OCI-LY1 (cell line): ENCODE measurements around the gene WNT6.

Source experiments
- H2AFZ ChIP-seq: fragments of 200-600 bp; sonication (generic), shearing (Covaris generic); 2 replicates; pipeline ENCODE4 v1.6.0; 2014; ENCODE audit warnings: antibody characterized with exemption, mild to moderate bottlenecking, low read length
- H3F3A ChIP-seq: fragments of 200-600 bp; sonication (generic), shearing (Covaris generic); 2 replicates; pipeline ENCODE4 v1.6.0; 2014; ENCODE audit warnings: mild to moderate bottlenecking, antibody characterized with exemption, low read length, moderate library complexity; ENCODE audit not compliant: insufficient read depth
- H3K27ac ChIP-seq: fragments of 200-600 bp; sonication (generic); 2 replicates; pipeline ENCODE4 v1.5.1; 2014; ENCODE audit warnings: low read length, mixed run types, mild to moderate bottlenecking, low read depth; ENCODE audit not compliant: poor library complexity, severe bottlenecking
- H3K27me3 ChIP-seq: fragments of 200-600 bp; sonication (generic); 2 replicates; pipeline ENCODE4 v1.6.0; 2014; ENCODE audit warnings: antibody characterized with exemption, mild to moderate bottlenecking, low read length, moderate library complexity; ENCODE audit not compliant: insufficient read depth
- H3K36me3 ChIP-seq: fragments of 200-600 bp; sonication (generic); 2 replicates; pipeline ENCODE4 v1.6.1; 2014; ENCODE audit warnings: mild to moderate bottlenecking, antibody characterized with exemption, low read length, moderate library complexity, mixed read lengths; ENCODE audit not compliant: insufficient read depth
- H3K4me1 ChIP-seq: fragments of 200-600 bp; sonication (generic); 2 replicates; pipeline ENCODE4 v1.5.1; 2014; ENCODE audit warnings: mild to moderate bottlenecking, low read length, moderate library complexity; ENCODE audit not compliant: insufficient read depth, severe bottlenecking
- H3K4me2 ChIP-seq: fragments of 200-600 bp; sonication (generic), shearing (Covaris generic); 2 replicates; pipeline ENCODE4 v1.6.1; 2014; ENCODE audit warnings: low read length
- H3K4me3 ChIP-seq: fragments of 200-600 bp; sonication (generic); 2 replicates; pipeline ENCODE4 v1.5.1; 2014; ENCODE audit warnings: low read length, low read depth, mild to moderate bottlenecking, mixed read lengths; ENCODE audit not compliant: poor library complexity, severe bottlenecking
- H3K79me2 ChIP-seq: fragments of 200-600 bp; shearing (Covaris generic); 2 replicates; pipeline ENCODE4 v1.6.1; 2016; ENCODE audit warnings: mixed run types, low read length, mixed read lengths; ENCODE audit not compliant: insufficient read depth
- H3K9ac ChIP-seq: fragments of 200-600 bp; sonication (generic), shearing (Covaris generic); 2 replicates; pipeline ENCODE4 v1.6.1; 2014; ENCODE audit warnings: mild to moderate bottlenecking, low read length, mixed read lengths
- H3K9me2 ChIP-seq: fragments of 200-600 bp; sonication (generic), shearing (Covaris generic); 2 replicates; pipeline ENCODE4 v1.6.1; 2014; ENCODE audit warnings: low read depth, mild to moderate bottlenecking, low read length, mixed read lengths
- H3K9me3 ChIP-seq: fragments of 200-600 bp; shearing (Covaris generic); 2 replicates; pipeline ENCODE4 v1.6.1; 2014; ENCODE audit warnings: low read length, mixed read lengths
- H4K20me1 ChIP-seq: fragments of 200-600 bp; sonication (generic), shearing (Covaris generic); 2 replicates; pipeline ENCODE4 v1.6.0; 2016; ENCODE audit warnings: mild to moderate bottlenecking, low read length; ENCODE audit not compliant: insufficient read depth
- CTCF ChIP-seq: fragments of 200-600 bp; sonication (generic), shearing (Covaris generic); IDR thresholded peaks from 2 replicates; pipeline ENCODE4 v1.5.1; 2017; ENCODE audit warnings: mild to moderate bottlenecking, antibody characterized with exemption, low read length, moderate library complexity, mixed read lengths
- EZH2 ChIP-seq: fragments of 200-600 bp; sonication (generic), shearing (Covaris generic); IDR thresholded peaks from 2 replicates; pipeline ENCODE4 v1.8.0; 2017; ENCODE audit warnings: borderline replicate concordance, mixed run types, mild to moderate bottlenecking, antibody characterized with exemption, low read length, moderate library complexity, mixed read lengths

Gene WNT6

DNA sequence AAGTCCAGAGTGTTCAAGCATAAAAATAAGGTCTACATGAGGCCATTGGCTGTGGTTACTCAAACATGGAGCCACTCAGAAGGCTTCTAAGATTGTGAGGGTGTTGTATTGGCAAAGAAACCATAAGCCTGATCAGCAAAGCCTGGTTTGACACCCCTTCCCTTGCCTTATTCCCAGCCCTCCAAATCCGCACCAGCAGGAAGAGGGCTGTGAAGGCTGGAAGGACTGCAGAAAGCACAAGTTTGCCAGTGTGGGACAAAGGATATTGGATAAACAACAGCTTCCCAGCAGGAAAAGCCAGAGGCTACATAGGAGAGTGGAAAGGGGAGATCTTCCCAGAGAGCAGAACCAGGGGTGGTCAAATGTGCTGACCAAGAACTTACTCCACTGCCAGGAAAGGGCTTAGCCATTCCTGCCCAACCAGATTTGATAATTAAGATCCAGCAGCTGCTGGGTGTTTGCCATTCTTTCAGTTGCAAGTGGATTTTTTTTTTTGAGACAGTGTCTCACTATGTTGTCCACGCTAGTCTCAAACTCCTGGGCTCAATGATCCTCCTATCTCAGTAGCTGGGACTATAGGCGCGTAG, 26.5 kb upstream of the WNT6 start:
- Histone ChIP-seq H3K79me2 (no peaks in the 10 kb centered on the region), H3K4me1 (no peaks in the 10 kb centered on the region), H3K27me3 (no peaks in the 10 kb centered on the region; the same call in 1 of the 2 replicates), H3K9me2 (no peaks in the 10 kb centered on the region), H3F3A (no peaks in the 10 kb centered on the region), H3K36me3 (no peaks in the 10 kb centered on the region), H3K27ac (no peak overlapping the region), H3K4me2 (no peak overlapping the region), H3K4me3 (no peak overlapping the region), H4K20me1 (no peaks in the 10 kb centered on the region), H3K9ac (no peak overlapping the region), H2AFZ (no peak overlapping the region), H3K9me3 (no peaks in the 10 kb centered on the region)
- TF ChIP-seq CTCF (no peak), EZH2 (no peak)

DNA sequence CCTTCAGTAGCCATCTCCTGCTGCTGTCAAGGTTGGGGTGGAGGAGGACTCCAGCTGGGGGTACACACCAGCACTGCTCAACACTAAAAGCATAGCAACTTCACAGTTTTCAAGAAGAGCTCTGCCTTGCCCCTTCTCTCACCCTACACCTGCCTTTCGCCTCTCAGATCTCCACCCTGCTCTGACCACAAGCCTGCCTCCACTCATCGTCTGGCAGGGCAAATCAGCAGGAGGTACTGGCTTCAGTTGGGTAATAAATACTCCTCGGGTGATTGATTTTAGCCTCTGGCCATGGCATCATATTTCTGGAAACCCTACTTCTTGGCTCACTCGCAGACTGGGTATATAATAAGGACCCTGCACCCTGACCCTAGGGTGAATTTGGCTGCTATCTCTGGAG, 24.9 kb upstream of the WNT6 start:
- Histone ChIP-seq H3K4me2 (no peak overlapping the region), H4K20me1 (no peaks in the 10 kb centered on the region), H3K27ac (no peak overlapping the region), H3K4me3 (no peak overlapping the region), H3F3A (no peaks in the 10 kb centered on the region), H3K4me1 (no peaks in the 10 kb centered on the region), H3K79me2 (no peaks in the 10 kb centered on the region), H3K9me2 (no peaks in the 10 kb centered on the region), H3K36me3 (no peaks in the 10 kb centered on the region), H3K9me3 (no peaks in the 10 kb centered on the region), H3K9ac (no peak overlapping the region), H2AFZ (no peak overlapping the region), H3K27me3 (no peaks in the 10 kb centered on the region; the same call in 1 of the 2 replicates)
- TF ChIP-seq CTCF (no peak), EZH2 (no peak)

- H3K4me2 ChIP-seq: no peak overlapping the region
- H3F3A ChIP-seq: no peaks in the 10 kb centered on the region
- TF ChIP-seq EZH2 (no peak), CTCF (no peak)
These were observed 22.1 kb upstream of the WNT6 start for GRCh38 chr2:218837495-218837894.

More at GRCh38 chr2:218837495-218837894, 22.1 kb upstream of the WNT6 start:
- no peaks in the 10 kb centered on the region for H3K4me1 ChIP-seq
- no peak overlapping the region for H2AFZ ChIP-seq
- no peaks in the 10 kb centered on the region for H3K9me3 ChIP-seq
- H3K27ac ChIP-seq: no peak overlapping the region
- H3K36me3 ChIP-seq: no peaks in the 10 kb centered on the region
- no peaks in the 10 kb centered on the region; the same call in 1 of the 2 replicates for H3K27me3 ChIP-seq
- no peak overlapping the region for H3K4me3 ChIP-seq
- H3K9ac ChIP-seq: no peak overlapping the region
- H3K79me2 ChIP-seq: no peaks in the 10 kb centered on the region
- H3K9me2 ChIP-seq: no peaks in the 10 kb centered on the region
- no peaks in the 10 kb centered on the region for H4K20me1 ChIP-seq
